ENCODE results near the gene STXBP6.

Gene STXBP6

DNA sequence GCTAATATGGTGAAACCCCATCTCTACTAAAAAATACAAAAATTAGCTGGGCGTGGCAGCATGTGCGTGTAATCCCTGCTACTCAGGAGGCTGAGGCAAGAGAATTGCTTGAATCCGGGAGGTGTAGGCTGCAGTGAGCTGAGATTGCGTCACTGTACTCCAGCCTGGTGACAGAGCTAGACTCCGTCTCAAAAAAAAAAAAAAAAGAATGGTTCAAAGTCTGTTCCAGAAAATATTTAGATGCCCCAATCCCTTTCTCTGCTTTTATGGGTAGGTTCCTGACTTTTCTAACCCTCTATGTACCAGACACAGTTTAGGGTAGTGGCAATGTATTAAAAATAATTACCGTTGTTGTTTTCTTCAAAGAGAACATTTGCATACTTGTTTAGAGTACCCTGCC lies 161.4 kb downstream of the STXBP6 start:
- Histone ChIP-seq H3K27ac (no peak overlapping the region), H3K36me3 (replicated peaks) (no peaks in the 10 kb centered on the region), H3K27me3 (replicated peaks) (no peaks in the 10 kb centered on the region), H3K4me3 (ENCODE audit: low read depth, low read length) (no peak overlapping the region)
- in situ Hi-C loops (cut with HindIII; ENCODE audit: low pct_ligation_motif_present, low sequenced_read_pairs), result no loop called here
- no peak for DNase-seq
- TF ChIP-seq, protein P1, sequence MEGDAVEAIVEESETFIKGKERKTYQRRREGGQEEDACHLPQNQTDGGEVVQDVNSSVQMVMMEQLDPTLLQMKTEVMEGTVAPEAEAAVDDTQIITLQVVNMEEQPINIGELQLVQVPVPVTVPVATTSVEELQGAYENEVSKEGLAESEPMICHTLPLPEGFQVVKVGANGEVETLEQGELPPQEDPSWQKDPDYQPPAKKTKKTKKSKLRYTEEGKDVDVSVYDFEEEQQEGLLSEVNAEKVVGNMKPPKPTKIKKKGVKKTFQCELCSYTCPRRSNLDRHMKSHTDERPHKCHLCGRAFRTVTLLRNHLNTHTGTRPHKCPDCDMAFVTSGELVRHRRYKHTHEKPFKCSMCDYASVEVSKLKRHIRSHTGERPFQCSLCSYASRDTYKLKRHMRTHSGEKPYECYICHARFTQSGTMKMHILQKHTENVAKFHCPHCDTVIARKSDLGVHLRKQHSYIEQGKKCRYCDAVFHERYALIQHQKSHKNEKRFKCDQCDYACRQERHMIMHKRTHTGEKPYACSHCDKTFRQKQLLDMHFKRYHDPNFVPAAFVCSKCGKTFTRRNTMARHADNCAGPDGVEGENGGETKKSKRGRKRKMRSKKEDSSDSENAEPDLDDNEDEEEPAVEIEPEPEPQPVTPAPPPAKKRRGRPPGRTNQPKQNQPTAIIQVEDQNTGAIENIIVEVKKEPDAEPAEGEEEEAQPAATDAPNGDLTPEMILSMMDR (IDR thresholded peaks at IDR 0.05; ENCODE audit: low read depth, low read length, missing control alignments), result no peak

DNA sequence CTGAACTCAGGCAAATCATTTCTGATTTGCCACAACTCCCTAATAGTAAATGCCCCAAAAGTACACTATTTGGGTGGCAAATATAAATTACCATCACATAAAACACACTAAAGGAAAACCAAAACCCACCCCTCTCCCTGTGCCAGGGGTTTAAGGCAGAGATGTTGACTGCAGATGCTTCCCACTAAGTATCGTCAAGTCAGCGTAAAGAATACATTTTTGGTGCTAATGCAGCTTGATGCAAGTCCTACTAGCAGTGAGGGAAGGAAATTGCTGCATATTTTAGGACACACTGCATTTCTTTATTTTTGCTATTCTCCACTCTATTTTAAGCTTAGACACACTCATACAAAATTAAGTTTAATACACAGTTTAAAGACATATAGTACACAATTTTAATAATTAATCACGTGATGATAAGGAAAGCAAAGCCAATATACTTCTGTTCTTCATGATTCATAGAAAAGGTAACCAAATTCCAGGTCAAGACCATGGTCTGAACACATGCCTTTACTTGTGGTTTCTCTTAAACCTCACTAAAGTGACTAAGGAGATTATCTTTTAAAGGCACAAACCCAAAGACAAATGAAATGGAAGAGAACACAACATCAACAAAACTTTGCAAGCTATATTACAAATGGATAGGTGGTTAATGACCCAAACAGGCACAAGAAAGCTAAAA lies 162.2 kb downstream of the STXBP6 start:
- TF ChIP-seq, protein P1 (IDR thresholded peaks at IDR 0.05; ENCODE audit: low read depth, low read length, missing control alignments), result no peak
- DNase-seq, result no peak
- Histone ChIP-seq H3K36me3 (replicated peaks) (no peaks in the 10 kb centered on the region), H3K27me3 (replicated peaks) (no peaks in the 10 kb centered on the region), H3K4me3 (ENCODE audit: low read depth, low read length) (no peak overlapping the region), H3K27ac (no peak overlapping the region)
- in situ Hi-C loops (cut with HindIII; ENCODE audit: low pct_ligation_motif_present, low sequenced_read_pairs), result no loop called here

DNA sequence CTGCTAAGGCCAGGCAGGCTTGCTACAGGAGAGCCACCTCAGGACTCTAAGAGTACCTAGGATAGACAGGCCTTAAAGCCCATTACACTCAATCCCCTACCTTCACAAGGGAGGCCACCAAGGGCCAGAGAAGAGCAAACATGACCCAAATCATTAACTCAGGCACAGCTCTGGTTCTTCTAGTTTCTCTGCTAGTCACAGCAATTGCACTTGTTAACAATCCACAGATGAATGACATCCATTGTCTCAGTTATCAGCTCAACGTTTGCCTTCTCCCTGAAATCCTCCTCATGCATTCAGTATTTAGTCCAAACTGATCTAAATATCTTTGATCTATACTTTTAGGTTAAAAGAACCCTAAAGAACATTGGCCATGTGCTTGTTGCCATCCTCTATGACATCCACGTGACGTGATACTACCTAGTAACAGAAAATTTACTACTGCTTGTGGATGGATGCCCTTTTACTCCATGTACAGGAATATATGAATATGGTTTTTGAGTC lies 164.5 kb downstream of the STXBP6 start:
- Histone ChIP-seq H3K27ac (no peak overlapping the region), H3K36me3 (replicated peaks) (no peaks in the 10 kb centered on the region), H3K27me3 (replicated peaks) (no peaks in the 10 kb centered on the region), H3K4me3 (ENCODE audit: low read depth, low read length) (no peak overlapping the region)
- in situ Hi-C loops (cut with HindIII; ENCODE audit: low pct_ligation_motif_present, low sequenced_read_pairs), result no loop called here
- TF ChIP-seq, protein P1 (IDR thresholded peaks at IDR 0.05; ENCODE audit: low read depth, low read length, missing control alignments), result no peak
- DNase-seq, result no peak

DNA sequence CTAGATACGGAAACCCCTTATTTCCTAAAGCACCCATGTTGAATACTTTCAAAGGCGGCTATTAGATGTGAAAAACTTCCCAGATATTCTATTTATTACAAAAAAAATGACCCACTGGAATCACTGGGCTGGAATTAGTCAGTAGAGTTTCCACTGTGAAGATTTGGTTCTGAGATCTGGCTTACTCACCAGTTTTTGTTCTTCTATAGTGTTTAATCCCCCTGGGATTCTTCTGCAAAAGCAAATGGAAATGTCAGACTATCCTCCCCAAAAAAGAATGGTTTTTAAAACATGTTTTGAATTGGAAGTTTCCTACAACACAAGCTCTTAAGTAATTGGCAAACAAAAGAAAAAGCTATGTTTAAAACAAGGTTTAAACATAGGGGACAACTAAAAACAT lies 166.4 kb downstream of the STXBP6 start:
- Histone ChIP-seq H3K36me3 (replicated peaks) (no peaks in the 10 kb centered on the region), H3K27ac (no peak overlapping the region), H3K27me3 (replicated peaks) (no peaks in the 10 kb centered on the region), H3K4me3 (ENCODE audit: low read depth, low read length) (no peak overlapping the region)
- in situ Hi-C loops (cut with HindIII; ENCODE audit: low pct_ligation_motif_present, low sequenced_read_pairs), result no loop called here
- TF ChIP-seq, protein P1 (IDR thresholded peaks at IDR 0.05; ENCODE audit: low read depth, low read length, missing control alignments), result no peak
- DNase-seq, result no peak

DNA sequence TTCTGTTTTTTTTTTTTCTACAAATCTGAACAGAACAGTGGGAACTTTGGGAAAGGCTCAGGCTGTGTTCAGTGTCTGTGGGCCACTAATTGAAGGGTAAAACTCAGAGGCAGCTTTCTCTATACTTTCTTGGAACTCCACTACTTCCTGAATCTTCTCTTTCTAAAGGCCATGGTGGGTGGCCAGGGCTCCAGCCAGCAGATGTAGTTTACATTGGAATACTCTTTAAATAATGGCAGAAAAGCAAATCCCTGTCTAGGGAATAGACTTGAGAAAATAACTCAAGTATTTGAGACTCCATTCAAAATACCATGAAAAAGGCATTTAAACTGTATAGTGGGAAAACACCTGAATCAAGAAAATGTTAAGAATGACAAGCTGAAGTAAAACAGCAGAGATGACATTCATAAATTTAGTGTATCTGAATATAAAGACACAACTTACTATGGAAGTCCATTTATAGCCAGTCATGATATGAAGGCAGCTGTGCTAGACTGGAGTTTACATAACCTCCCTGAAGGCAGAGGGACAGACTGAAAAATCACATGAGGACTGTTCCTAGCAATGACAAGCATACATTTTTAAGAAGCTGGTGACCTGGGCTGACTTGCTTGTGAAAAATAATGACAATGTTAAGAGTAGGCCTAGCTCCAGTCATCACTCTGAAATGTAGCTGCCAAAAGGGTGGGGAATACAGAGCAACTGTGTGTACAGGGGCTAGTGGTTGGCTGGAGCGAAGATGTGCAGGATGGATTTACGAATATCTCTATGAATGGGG lies 168.6 kb downstream of the STXBP6 start:
- Histone ChIP-seq H3K27me3 (replicated peaks) (no peaks in the 10 kb centered on the region), H3K27ac (no peak overlapping the region), H3K36me3 (replicated peaks) (no peaks in the 10 kb centered on the region), H3K4me3 (ENCODE audit: low read depth, low read length) (no peak overlapping the region)
- DNase-seq, result no peak
- TF ChIP-seq, protein P1 (IDR thresholded peaks at IDR 0.05; ENCODE audit: low read depth, low read length, missing control alignments), result no peak
- in situ Hi-C loops (cut with HindIII; ENCODE audit: low pct_ligation_motif_present, low sequenced_read_pairs), result no loop called here
